ENCODE measurements around the gene CSAD.
"Not testable (repeated sequence)": the region's sequence is repeated elsewhere in the genome, so short reads cannot be mapped to it uniquely, and the experiment has no call there.

CSAD gene

DNA sequence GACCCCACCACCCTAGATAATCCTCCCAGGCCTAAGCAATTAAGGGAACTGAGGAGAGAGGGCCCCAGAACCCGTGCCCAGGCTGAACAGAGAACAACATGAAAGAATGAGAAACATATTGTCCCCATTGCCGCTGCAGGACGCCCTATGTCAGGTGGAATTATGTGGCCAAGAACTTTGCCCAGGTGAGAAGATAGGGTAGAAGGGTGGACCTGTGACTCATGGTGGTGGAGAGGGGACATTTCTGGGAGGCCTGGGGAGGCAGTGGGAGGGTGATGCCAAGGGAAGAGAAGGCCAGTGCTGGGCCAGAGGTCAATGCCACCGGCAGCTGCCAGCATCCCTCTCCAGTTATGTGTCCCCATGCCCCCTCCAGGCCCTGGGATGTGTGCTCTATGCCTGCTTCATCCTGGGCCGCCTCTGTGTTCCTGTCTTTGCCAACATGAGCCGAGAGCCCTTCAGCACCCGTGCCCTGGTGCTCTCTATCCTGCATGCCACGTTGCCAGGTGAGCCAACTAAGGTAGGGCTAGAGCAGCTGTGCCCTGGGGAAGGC is 61.9 kb downstream of the CSAD start:
- H3K27ac ChIP-seq = no peak overlapping the region
- no peak overlapping the region for H3K4me3 ChIP-seq

DNA sequence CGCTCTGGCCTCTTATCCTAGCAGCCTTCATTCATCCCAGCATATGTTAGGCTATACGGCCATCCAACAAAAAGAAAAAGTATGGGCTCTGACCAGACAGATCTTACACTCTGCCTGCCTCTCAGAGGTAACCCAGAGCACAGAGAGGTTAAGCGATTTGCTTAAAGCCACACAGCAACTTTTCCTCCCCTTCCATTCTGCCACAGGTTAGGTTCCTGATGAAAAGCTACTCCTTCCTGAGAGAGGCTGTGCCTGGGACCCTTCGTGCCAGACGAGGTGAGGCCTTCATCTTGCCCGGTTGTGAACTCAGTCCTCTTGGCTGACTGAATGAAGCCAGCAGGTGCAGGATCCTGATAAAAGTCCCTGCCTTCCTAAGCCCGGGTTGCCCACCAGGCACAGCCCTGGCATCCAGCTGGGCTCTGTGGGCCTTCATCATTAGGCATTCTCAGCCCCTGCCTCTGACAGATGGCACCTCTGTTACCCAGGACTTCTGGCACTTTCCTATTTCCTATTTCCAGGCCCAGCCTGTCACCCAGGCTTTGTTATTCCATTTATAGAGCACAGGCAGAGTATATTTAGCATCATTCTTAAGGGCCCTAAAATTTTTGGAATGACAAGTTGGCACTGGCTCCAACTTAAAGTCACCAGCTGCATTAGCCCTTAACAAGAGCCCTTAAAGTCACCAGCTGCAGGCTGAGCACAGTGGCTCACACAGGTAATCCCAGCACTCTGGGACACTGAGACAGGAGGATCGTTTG is 64.7 kb downstream of the CSAD start:
- Histone ChIP-seq H3K4me3 (no peak overlapping the region), H3K27ac (no peak overlapping the region)

DNA sequence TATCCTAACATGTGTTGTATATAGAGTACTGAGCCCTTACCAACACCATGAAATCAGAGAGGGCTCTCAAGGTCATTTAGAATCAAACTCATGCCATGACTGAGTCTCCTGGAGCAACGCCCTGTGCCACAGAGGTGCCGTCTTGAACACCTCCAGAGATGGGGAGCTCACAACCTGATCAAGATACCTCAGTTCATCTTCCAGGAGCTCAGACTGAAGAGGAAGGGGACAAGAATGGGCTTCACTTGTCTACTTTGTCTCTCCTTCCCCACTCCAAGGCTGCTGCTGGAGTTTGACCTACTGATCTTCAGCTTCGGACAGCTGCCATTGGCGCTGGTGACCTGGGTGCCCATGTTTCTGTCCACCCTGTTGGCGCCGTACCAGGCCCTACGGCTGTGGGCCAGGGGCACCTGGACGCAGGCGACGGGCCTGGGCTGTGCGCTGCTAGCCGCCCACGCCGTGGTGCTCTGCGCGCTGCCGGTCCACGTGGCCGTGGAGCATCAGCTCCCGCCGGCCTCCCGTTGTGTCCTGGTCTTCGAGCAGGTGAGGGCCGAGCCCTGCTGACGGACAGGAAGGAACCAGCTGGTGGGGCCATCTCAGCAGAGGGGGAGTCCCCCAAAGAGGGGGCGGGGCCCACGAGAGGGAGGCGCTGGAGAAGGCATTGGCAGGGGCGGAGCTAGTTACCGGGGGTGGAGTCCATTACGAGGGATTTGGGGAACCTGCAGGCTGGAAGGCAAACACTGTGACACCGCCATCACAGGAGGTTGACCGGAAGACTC is 65.4 kb downstream of the CSAD start:
- no peak overlapping the region for H3K27ac ChIP-seq
- no peak overlapping the region for H3K4me3 ChIP-seq

DNA sequence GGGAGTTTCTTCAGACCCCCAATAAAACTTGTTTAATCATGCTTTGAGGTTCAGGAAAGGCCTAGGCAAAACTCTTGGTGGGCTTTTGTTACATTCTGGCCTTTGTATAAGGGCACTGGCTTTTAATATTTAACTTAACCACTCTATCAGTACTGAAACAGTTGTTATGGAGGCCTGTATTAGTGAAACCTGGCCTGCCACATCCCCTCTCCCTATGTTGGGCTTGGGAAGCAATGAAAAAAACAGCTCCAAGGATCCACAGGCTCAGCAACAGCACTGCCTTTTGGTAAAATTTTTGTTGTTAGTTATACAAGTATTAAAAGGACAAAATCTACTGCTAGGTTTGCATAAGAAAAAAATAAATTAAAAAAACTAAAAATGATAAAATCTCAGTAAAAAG is 66.8 kb downstream of the CSAD start:
- H3K27ac ChIP-seq = no peak overlapping the region
- H3K4me3 ChIP-seq = no peak overlapping the region

DNA sequence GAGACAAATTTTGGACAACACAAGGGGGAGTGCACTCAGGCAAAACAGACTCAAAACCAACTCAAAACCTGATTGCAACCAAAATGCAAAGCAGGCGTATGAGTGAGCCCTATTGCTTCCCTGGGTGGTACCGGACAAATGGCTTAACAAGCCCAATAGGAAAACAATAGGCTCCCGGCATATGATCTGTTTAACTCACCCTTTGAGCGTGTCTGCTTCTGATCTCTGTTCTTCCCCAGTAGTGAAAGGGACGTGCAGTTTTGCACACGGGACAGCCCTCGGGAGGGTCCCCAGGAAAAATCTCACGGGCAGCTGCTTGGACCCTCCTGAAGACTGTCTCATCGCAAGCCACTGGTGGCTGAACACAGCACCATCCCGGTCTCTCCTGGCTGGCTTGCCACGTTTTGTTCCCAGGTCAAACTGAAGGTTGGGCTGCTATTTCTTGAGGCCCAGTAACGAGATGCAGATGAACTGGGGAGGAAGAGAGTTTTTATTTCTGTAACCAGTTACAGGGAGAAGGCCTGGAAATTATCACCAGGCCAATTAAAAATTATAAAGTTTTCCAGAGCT is 67.5 kb downstream of the CSAD start:
- H3K27ac ChIP-seq = no peak overlapping the region
- no peak overlapping the region for H3K4me3 ChIP-seq

DNA sequence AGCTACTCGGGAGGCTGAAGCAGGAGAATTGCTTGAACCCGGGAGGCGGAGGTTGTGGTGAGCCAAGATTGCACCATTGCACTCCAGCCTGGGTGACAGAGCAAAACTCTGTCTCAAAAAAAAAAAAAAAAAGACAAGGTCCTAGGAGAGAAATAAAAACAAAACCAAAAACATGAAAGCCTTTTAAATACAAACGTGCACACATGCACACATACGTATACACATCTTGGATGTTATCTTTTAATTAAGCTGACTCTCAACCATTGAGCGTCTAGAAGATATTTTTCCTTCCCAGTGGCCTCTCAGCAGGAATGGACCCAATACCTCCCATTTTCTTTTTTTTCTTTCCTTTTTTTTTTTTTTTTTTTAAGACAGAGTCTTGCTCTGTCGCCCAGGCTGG is 68.3 kb downstream of the CSAD start:
- H3K4me3 ChIP-seq, H3K27ac ChIP-seq: not testable (repeated sequence)

All from skin epidermis (tissue), 12 donors.